ENCODE measurements around the gene POU3F3. TPM values are rescaled to one million over a fixed set of nuclear protein-coding genes. Genes with fewer than 3 reads are reported as not detected.

Gene POU3F3
- polyA plus RNA-seq, 1 donor (not counting 4 experiments of a cell fraction or from before 2014, with no cell fraction given), result not detected

DNA sequence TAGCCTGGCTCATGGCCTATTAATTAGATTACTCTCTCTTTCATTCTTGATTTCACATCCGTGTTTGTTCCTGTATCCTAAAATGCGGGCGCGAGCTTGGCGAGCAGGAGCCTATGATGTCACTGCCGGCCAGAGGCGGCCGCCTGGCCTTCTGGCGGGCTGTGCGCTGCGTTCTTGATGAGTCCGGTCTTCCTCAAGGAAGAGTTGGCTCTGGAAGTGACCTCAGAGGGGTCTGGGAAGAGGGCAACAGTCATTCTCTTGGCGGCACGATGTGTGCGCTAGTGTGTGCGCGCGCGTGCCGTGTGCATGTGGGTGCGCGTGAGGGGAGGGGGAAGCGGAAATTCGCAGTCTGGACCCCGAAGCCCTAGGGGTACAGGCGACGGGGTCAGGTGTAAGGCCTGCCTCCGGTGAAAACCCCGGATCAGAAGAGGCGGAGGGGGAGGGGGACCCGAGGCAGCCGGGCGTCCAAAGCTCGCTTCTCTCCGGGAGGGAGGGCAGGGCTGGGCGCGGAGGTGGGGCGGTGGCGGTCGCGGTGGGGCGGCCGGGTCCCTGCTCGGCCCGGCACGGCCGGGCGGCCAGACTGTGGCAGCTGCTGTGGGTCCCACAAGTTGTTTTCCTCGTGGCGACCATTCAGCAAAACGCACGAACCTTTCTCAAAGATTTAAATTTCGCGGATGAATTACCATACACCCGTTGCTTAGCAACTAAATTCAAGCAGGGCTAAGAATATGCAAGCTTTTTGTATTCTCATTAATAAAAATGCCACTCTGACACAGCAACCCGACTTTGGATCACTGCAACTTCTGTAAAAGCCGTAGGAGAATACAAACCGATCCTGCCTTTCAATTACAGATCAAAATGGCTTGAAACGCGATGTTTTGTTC, 8.4 kb downstream of the POU3F3 start:
- Histone ChIP-seq H3K79me2 (ENCODE audit: control insufficient read depth, insufficient read depth, low read length) (no peaks in the 10 kb centered on the region), H2AFZ (ENCODE audit: control insufficient read depth, low read length) (no peak overlapping the region), H3K9me1 (ENCODE audit: control insufficient read depth, extremely low read depth, insufficient read depth, low read length) (no peaks in the 10 kb centered on the region), H3K4me2 (ENCODE audit: control insufficient read depth, extremely low read depth, insufficient read depth, low read depth, low read length) (no peak overlapping the region), H3K27ac (ENCODE audit: control insufficient read depth, insufficient read depth, low read length) (no peak overlapping the region), H3K9ac (ENCODE audit: control insufficient read depth, extremely low read depth, insufficient read depth, low read length) (no peak overlapping the region), H3K4me3 (ENCODE audit: control insufficient read depth in 2 of 3, extremely low read depth in 1 of 3, insufficient read depth in 2 of 3, low read depth in 1 of 3, low read length in 3 of 3) (no peak overlapping the region), H3K4me1 (ENCODE audit: control insufficient read depth, extremely low read depth, insufficient read depth, low read length) (no peaks in the 10 kb centered on the region), H3K36me3 (ENCODE audit: control insufficient read depth in 2 of 2, extremely low read depth in 1 of 2, insufficient read depth in 2 of 2, low read length in 2 of 2) (no peaks in the 10 kb centered on the region), H4K20me1 (ENCODE audit: control insufficient read depth, extremely low read depth, insufficient read depth, low read length) (no peaks in the 10 kb centered on the region), H3K9me3 (ENCODE audit: control insufficient read depth, low read depth, low read length) (no peaks in the 10 kb centered on the region), H3K27me3 (ENCODE audit: control insufficient read depth, extremely low read depth, insufficient read depth, low read length) (peaks cover 82% of the 10 kb centered on the region)
- DNase-seq (ENCODE audit: low read depth, low spot score), result no peak
- no peak for FAIRE-seq
- no peak for TF ChIP-seq EZH2 (IDR thresholded peaks at IDR 0.05; ENCODE audit: low read length)
- TF ChIP-seq, protein P1, sequence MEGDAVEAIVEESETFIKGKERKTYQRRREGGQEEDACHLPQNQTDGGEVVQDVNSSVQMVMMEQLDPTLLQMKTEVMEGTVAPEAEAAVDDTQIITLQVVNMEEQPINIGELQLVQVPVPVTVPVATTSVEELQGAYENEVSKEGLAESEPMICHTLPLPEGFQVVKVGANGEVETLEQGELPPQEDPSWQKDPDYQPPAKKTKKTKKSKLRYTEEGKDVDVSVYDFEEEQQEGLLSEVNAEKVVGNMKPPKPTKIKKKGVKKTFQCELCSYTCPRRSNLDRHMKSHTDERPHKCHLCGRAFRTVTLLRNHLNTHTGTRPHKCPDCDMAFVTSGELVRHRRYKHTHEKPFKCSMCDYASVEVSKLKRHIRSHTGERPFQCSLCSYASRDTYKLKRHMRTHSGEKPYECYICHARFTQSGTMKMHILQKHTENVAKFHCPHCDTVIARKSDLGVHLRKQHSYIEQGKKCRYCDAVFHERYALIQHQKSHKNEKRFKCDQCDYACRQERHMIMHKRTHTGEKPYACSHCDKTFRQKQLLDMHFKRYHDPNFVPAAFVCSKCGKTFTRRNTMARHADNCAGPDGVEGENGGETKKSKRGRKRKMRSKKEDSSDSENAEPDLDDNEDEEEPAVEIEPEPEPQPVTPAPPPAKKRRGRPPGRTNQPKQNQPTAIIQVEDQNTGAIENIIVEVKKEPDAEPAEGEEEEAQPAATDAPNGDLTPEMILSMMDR (optimal IDR thresholded peaks at IDR 0.05 in 1 of 3, IDR thresholded peaks at IDR 0.05 in 1 of 3, conservative IDR thresholded peaks at IDR 0.05 in 1 of 3; ENCODE audit: extremely low read depth in 1 of 3, insufficient read depth in 2 of 3, low read length in 3 of 3), result no peak
- dilution Hi-C loops (cut with MboI; ENCODE audit: extremely low pct_ligation_motif_present, low sequenced_read_pairs), result no loop called here

DNA sequence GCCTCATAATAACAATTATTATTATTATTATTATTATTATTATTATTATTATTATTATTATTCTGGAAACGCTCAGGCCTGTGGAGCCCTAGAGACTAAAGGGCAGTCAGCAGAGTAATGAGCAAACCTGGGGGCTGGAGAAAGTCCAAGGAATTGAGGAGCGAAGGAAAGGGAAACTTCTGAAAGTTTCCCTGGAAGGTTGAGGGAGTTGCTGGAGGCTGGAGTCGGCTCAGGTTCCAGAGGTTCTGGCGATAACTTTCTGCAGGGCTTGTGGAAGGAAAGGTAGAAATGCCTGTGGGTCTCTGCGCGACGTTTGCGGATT, 9.2 kb downstream of the POU3F3 start:
- H3K9me1 ChIP-seq (ENCODE audit: control insufficient read depth, extremely low read depth, insufficient read depth, low read length), result no peaks in the 10 kb centered on the region
- H3K9me3 ChIP-seq (ENCODE audit: control insufficient read depth, low read depth, low read length), result no peaks in the 10 kb centered on the region
- no peak overlapping the region for H3K9ac ChIP-seq (ENCODE audit: control insufficient read depth, extremely low read depth, insufficient read depth, low read length)
- dilution Hi-C loops (cut with MboI; ENCODE audit: extremely low pct_ligation_motif_present, low sequenced_read_pairs), result no loop called here
- H3K36me3 ChIP-seq (ENCODE audit: control insufficient read depth in 2 of 2, extremely low read depth in 1 of 2, insufficient read depth in 2 of 2, low read length in 2 of 2), result no peaks in the 10 kb centered on the region
- no peak overlapping the region for H3K4me2 ChIP-seq (ENCODE audit: control insufficient read depth, extremely low read depth, insufficient read depth, low read depth, low read length)
- TF ChIP-seq EZH2 (IDR thresholded peaks at IDR 0.05; ENCODE audit: low read length), result no peak
- TF ChIP-seq, protein P1 (optimal IDR thresholded peaks at IDR 0.05 in 1 of 3, IDR thresholded peaks at IDR 0.05 in 1 of 3, conservative IDR thresholded peaks at IDR 0.05 in 1 of 3; ENCODE audit: extremely low read depth in 1 of 3, insufficient read depth in 2 of 3, low read length in 3 of 3), result no peak
- H2AFZ ChIP-seq (ENCODE audit: control insufficient read depth, low read length), result no peak overlapping the region
- H3K4me1 ChIP-seq (ENCODE audit: control insufficient read depth, extremely low read depth, insufficient read depth, low read length), result no peaks in the 10 kb centered on the region
- H3K79me2 ChIP-seq (ENCODE audit: control insufficient read depth, insufficient read depth, low read length), result no peaks in the 10 kb centered on the region
- H4K20me1 ChIP-seq (ENCODE audit: control insufficient read depth, extremely low read depth, insufficient read depth, low read length), result no peaks in the 10 kb centered on the region
- DNase-seq (ENCODE audit: low read depth, low spot score) (no peak), FAIRE-seq (no peak)
- no peak overlapping the region for H3K27ac ChIP-seq (ENCODE audit: control insufficient read depth, insufficient read depth, low read length)
- peaks cover 82% of the 10 kb centered on the region for H3K27me3 ChIP-seq (ENCODE audit: control insufficient read depth, extremely low read depth, insufficient read depth, low read length)
- H3K4me3 ChIP-seq (ENCODE audit: control insufficient read depth in 2 of 3, extremely low read depth in 1 of 3, insufficient read depth in 2 of 3, low read depth in 1 of 3, low read length in 3 of 3), result no peak overlapping the region

All from keratinocyte (primary cell).